HCT116 (cell line): ENCODE measurements around the gene MUTYH. TPM values are rescaled to one million over a fixed set of nuclear protein-coding genes. Genes with fewer than 3 reads are reported as not detected.

Experiments
- ATAC-seq: fragments of 200-7000 bp; cut with Tn5 transposase; 2 replicates; pipeline ENCODE4 v1.9.1; 2020; ENCODE audit warnings: mild to moderate bottlenecking, moderate library complexity
- BruUV-seq: library from RNA; stranded (reverse); fragments of 400-500 nt; replicated peaks from 2 replicates; lab custom pipeline; 2021; lab: Mats Ljungman, UMichigan
- CTCF ChIA-PET: fragments of 300-600 bp; sonication (Branson Sonifier 250); formaldehyde crosslinking; loops from one replicate; lab custom pipeline; 2021; ENCODE audit warnings: antibody characterized with exemption; lab: Charles Lee
- POLR2A ChIA-PET: fragments of 300-600, 350-600 bp; sonication (Branson Sonifier 250); formaldehyde crosslinking; loops from one replicate; lab custom pipeline; 2021; ENCODE audit warnings: antibody characterized with exemption; lab: Charles Lee
- RAD21 ChIA-PET, 2 experiments: fragments of 300-600 bp; sonication (Branson Sonifier 250); formaldehyde crosslinking; loops; one replicate each; lab custom pipeline; 2023; ENCODE audit warnings: low total read pairs in 2 of 2; ENCODE audit not compliant: uncharacterized antibody in 2 of 2, unreplicated experiment in 2 of 2, low non-redundant PET in 1 of 2; lab: Charles Lee
- DNase-seq: peaks from one replicate; pipeline ENCODE4 v3.0.0-alpha.2; 2010; ENCODE audit warnings: low read depth, low spot score
- H2AFZ ChIP-seq: fragments of 200-600 bp; shearing (Covaris generic), sonication (generic); 2 replicates; pipeline ENCODE4 v1.6.1; 2017; ENCODE audit warnings: low read depth, mixed run types, mixed read lengths, antibody characterized with exemption, low read length; ENCODE audit not compliant: poor library complexity, severe bottlenecking
- H3K27ac ChIP-seq: 2 replicates; pipeline ENCODE4 v1.5.1; 2012; ENCODE audit warnings: low read depth, low read length
- H3K27me3 ChIP-seq: fragments of 200-600 bp; sonication (generic); 2 replicates; pipeline ENCODE4 v1.6.1; 2016; ENCODE audit warnings: mixed run types, low read length, mixed read lengths; ENCODE audit not compliant: insufficient read depth
- H3K36me3 ChIP-seq, 2 experiments: fragments of 200-500 bp in 1 of 2; fragments of 200-600 bp in 1 of 2; sonication (Bioruptor generic) in 1 of 2; sonication (generic) in 1 of 2; 2 replicates each; pipeline versions ENCODE4 v1.5.1 to v1.6.1; 2014 to 2016; ENCODE audit warnings: low read length in 2 of 2, inconsistent platforms in 1 of 2, mixed read lengths in 1 of 2, mixed run types in 1 of 2; ENCODE audit not compliant: insufficient read depth in 2 of 2, control insufficient read depth in 1 of 2
- H3K4me1 ChIP-seq, 2 experiments: fragments of 200-600 bp in 1 of 2; sonication (generic) in 1 of 2; 2 replicates each; pipeline versions ENCODE4 v1.5.1 to v1.6.1; 2012 to 2017; ENCODE audit warnings: low read length in 2 of 2, inconsistent platforms in 1 of 2, mild to moderate bottlenecking in 1 of 2, mixed read lengths in 1 of 2, mixed run types in 1 of 2, moderate library complexity in 1 of 2; ENCODE audit not compliant: insufficient read depth in 2 of 2, control insufficient read depth in 1 of 2
- H3K4me2 ChIP-seq: fragments of 200-600 bp; sonication (generic); 2 replicates; pipeline ENCODE4 v1.6.1; 2017; ENCODE audit warnings: mixed run types, low read length, mixed read lengths
- H3K4me3 ChIP-seq, 2 experiments: fragments of 200-600 bp in 1 of 2; sonication (generic) in 1 of 2; replicated peaks in 1 of 2; 2 replicates each; pipeline ENCODE4 v1.5.1; 2011 to 2016; ENCODE audit warnings: low read length in 2 of 2, control low read depth in 1 of 2, low read depth in 1 of 2, mild to moderate bottlenecking in 1 of 2, mixed read lengths in 1 of 2, mixed run types in 1 of 2
- H3K79me2 ChIP-seq: fragments of 200-600 bp; sonication (generic); 2 replicates; pipeline ENCODE4 v1.6.1; 2017; ENCODE audit warnings: mild to moderate bottlenecking, mixed run types, low read length, moderate library complexity, mixed read lengths; ENCODE audit not compliant: insufficient read depth
- H3K9ac ChIP-seq: fragments of 200-600 bp; sonication (generic); 2 replicates; pipeline ENCODE4 v1.6.1; 2016; ENCODE audit warnings: low read length, mixed read lengths
- H3K9me2 ChIP-seq: fragments of 200-600 bp; sonication (generic), shearing (Covaris generic); 2 replicates; pipeline ENCODE4 v1.6.1; 2017; ENCODE audit warnings: mixed run types, mild to moderate bottlenecking, moderate library complexity; ENCODE audit not compliant: insufficient read depth
- H3K9me3 ChIP-seq, 2 experiments: fragments of 200-500 bp in 1 of 2; fragments of 200-600 bp in 1 of 2; sonication (Bioruptor generic) in 1 of 2; sonication (generic) in 1 of 2; 2 replicates each; pipeline ENCODE4 v1.6.1; 2014 to 2017; ENCODE audit warnings: low read length in 2 of 2, mixed read lengths in 2 of 2, inconsistent platforms in 1 of 2, low read depth in 1 of 2, mild to moderate bottlenecking in 1 of 2, mixed run types in 1 of 2, moderate library complexity in 1 of 2; ENCODE audit not compliant: control insufficient read depth in 1 of 2, insufficient read depth in 1 of 2
- H4K20me1 ChIP-seq: fragments of 200-600 bp; sonication (generic), shearing (Covaris generic); 2 replicates; pipeline ENCODE4 v1.6.1; 2017; ENCODE audit warnings: mixed run types, mild to moderate bottlenecking, moderate library complexity; ENCODE audit not compliant: insufficient read depth
- CBX3 ChIP-seq: IDR thresholded peaks from 2 replicates; pipeline ENCODE4 v1.6.1; 2012; ENCODE audit warnings: low read depth
- EGR1 ChIP-seq: IDR thresholded peaks from 2 replicates; pipeline ENCODE4 v1.6.1; 2012; ENCODE audit warnings: low read depth
- EZH2 ChIP-seq: fragments of 200-600 bp; sonication (generic); IDR thresholded peaks from 2 replicates; pipeline ENCODE4 v1.6.1; 2017; ENCODE audit warnings: antibody characterized with exemption, mixed run types
- FOSL1 ChIP-seq: IDR thresholded peaks from 2 replicates; pipeline ENCODE4 v1.6.1; 2012; ENCODE audit warnings: low read depth
- JUND ChIP-seq: IDR thresholded peaks from 2 replicates; pipeline ENCODE4 v1.6.1; 2012
- MAX ChIP-seq: IDR thresholded peaks from 2 replicates; pipeline ENCODE4 v1.6.1; 2012
- POLR2A ChIP-seq: IDR thresholded peaks from 2 replicates; pipeline ENCODE4 v1.7.0; 2011; ENCODE audit warnings: borderline replicate concordance; ENCODE audit not compliant: insufficient read depth, insufficient read length; ENCODE audit errors: extremely low read depth
- POLR2AphosphoS5 ChIP-seq: IDR thresholded peaks from 2 replicates; pipeline ENCODE4 v1.6.1; 2011; ENCODE audit warnings: mild to moderate bottlenecking, low read depth, low read length, moderate library complexity
- REST ChIP-seq: IDR thresholded peaks from 2 replicates; pipeline ENCODE4 v1.6.1; 2012; ENCODE audit warnings: low read depth
- SIN3A ChIP-seq: IDR thresholded peaks from 2 replicates; pipeline ENCODE4 v1.6.1; 2012; ENCODE audit warnings: low read depth
- SP1 ChIP-seq: IDR thresholded peaks from 2 replicates; pipeline ENCODE4 v1.6.1; 2012; ENCODE audit warnings: low read depth
- SRF ChIP-seq: IDR thresholded peaks from 2 replicates; pipeline ENCODE4 v1.6.1; 2012; ENCODE audit warnings: low read depth
- TCF7L2 ChIP-seq: IDR thresholded peaks from 2 replicates; pipeline ENCODE4 v1.7.0; 2011; ENCODE audit warnings: borderline replicate concordance, inconsistent platforms; ENCODE audit not compliant: insufficient read depth, insufficient read length; ENCODE audit errors: extremely low read depth
- YY1 ChIP-seq: IDR thresholded peaks from 2 replicates; pipeline ENCODE4 v1.6.1; 2011; ENCODE audit warnings: low read length, low read depth, moderate library complexity, mild to moderate bottlenecking; ENCODE audit not compliant: insufficient replicate concordance; ENCODE audit errors: extremely low read depth
- ZFX ChIP-seq: fragments of 450-650 bp; IDR thresholded peaks from 2 replicates; pipeline ENCODE4 v1.6.1; 2017
- ZNF274 ChIP-seq: fragments of 200-500 bp; sonication (Bioruptor generic); IDR thresholded peaks from 2 replicates; pipeline ENCODE4 v1.6.1; 2014; ENCODE audit warnings: mild to moderate bottlenecking, low read depth, low read length, inconsistent platforms
- intact Hi-C: fragments of 100-400 bp; cut with micrococcal nuclease; formaldehyde crosslinking; loops from 2 replicates; pipeline ENCODE4 v1.10.0; 2022
- total RNA-seq: library from RNA; stranded (reverse); gene quantifications from one replicate; pipeline ENCODE4 v1.2.1, GENCODE V29; 2021; ENCODE audit not compliant: unreplicated experiment

MUTYH gene
- total RNA-seq, 1 experiment from 2014 or later: 44.8 TPM

- H3K9ac ChIP-seq: no peak overlapping the region
- BruUV-seq: no TSS peak
- no peaks in the 10 kb centered on the region for H3K36me3 ChIP-seq
- intact Hi-C loops: no loop called here
- CTCF ChIA-PET: no interaction called here
- DNase-seq (no peak), ATAC-seq (no peak)
- RAD21 ChIA-PET: no interaction called here
- H3K9me3 ChIP-seq: no peaks in the 10 kb centered on the region
- no peak overlapping the region for H3K27ac ChIP-seq
- TF ChIP-seq YY1 (no peak), EGR1 (no peak), SP1 (no peak), SRF (no peak), MAX (no peak)
- H3K4me1 ChIP-seq: no peaks in the 10 kb centered on the region
- H3K4me2 ChIP-seq: no peak overlapping the region
- H2AFZ ChIP-seq: no peak overlapping the region
- no peaks in the 10 kb centered on the region for H3K27me3 ChIP-seq
- H4K20me1 ChIP-seq: no peaks in the 10 kb centered on the region
- POLR2A ChIA-PET: no interaction called here
- H3K4me3 ChIP-seq: no peak overlapping the region
- no peaks in the 10 kb centered on the region for H3K9me2 ChIP-seq
- no peaks in the 10 kb centered on the region for H3K79me2 ChIP-seq
These were observed 18.8 kb downstream of the MUTYH start for GRCh38 chr1:45321444-45321843.

GRCh38 chr1:45319761-45320160 is 20.5 kb downstream of the MUTYH start:
- H2AFZ ChIP-seq: no peak overlapping the region
- intact Hi-C loops: no loop called here
- DNase-seq (no peak), ATAC-seq (no peak)
- no peaks in the 10 kb centered on the region for H3K9me2 ChIP-seq
- H3K4me1 ChIP-seq: no peaks in the 10 kb centered on the region
- no peak overlapping the region for H3K9ac ChIP-seq
- BruUV-seq: no TSS peak
- ChIA-PET RAD21 (no interaction called here), POLR2A (no interaction called here), CTCF (interaction anchor here (1.2 kb wide), 1 partner anchor 16 kb away, joined by 3 read pairs; no protein-coding TSS in a partner anchor)
- TF ChIP-seq REST: no peak
- no peak for TF ChIP-seq CBX3
- no peak for TF ChIP-seq SRF
- TF ChIP-seq ZNF274: no peak
- no peak for TF ChIP-seq ZFX
- TF ChIP-seq SIN3A: no peak
- TF ChIP-seq JUND: no peak
- no peak for TF ChIP-seq EGR1
- TF ChIP-seq FOSL1: no peak
- TF ChIP-seq EZH2: no peak
- TF ChIP-seq TCF7L2: no peak
- no peak for TF ChIP-seq POLR2A
- no peak for TF ChIP-seq POLR2AphosphoS5
- no peaks in the 10 kb centered on the region for H3K79me2 ChIP-seq
- H4K20me1 ChIP-seq: no peaks in the 10 kb centered on the region
- H3K27ac ChIP-seq: no peak overlapping the region
- H3K4me2 ChIP-seq: no peak overlapping the region
- H3K36me3 ChIP-seq: no peaks in the 10 kb centered on the region
- H3K4me3 ChIP-seq: no peak overlapping the region
- no peaks in the 10 kb centered on the region for H3K9me3 ChIP-seq
- H3K27me3 ChIP-seq: no peaks in the 10 kb centered on the region
